ENCODE results near the gene GNAQ.

- TF ChIP-seq SIN3A (IDR thresholded peaks at IDR 0.05; ENCODE audit: borderline replicate concordance, low read depth, low read length) (no peak), CTCF (IDR thresholded peaks at IDR 0.05) (no peak), YY1 (IDR thresholded peaks at IDR 0.05; ENCODE audit: low read depth) (no peak)
These were observed 305.8 kb downstream of the GNAQ start for GRCh38 chr9:77725820-77726219.

All from SK-N-SH (cell line).